GM12878 (cell line): ENCODE measurements around the gene FLT1. TPM values are rescaled to one million over a fixed set of nuclear protein-coding genes. Genes with fewer than 3 reads are reported as not detected.

ENCODE experiments used
- ATAC-seq: fragments of 200-7000 bp; cut with Tn5 transposase; 3 replicates; pipeline ENCODE4 v1.9.1; 2020; ENCODE audit warnings: mild to moderate bottlenecking, moderate library complexity
- BruUV-seq: library from RNA; stranded (reverse); fragments of 400-500 nt; replicated peaks from 2 replicates; lab custom pipeline; 2021; lab: Mats Ljungman, UMichigan
- CTCF ChIA-PET: fragments of 300-600 bp; sonication (Branson Sonifier 250); formaldehyde crosslinking; extraction: SDS; loops from one replicate; lab custom pipeline; 2021; ENCODE audit warnings: inconsistent platforms; lab: Yijun Ruan, JAX
- POLR2A ChIA-PET: fragments of 350-600 bp; formaldehyde crosslinking; extraction: SDS; loops from one replicate; lab custom pipeline; 2021; ENCODE audit warnings: inconsistent platforms; lab: Charles Lee
- RAD21 ChIA-PET: fragments of 300-600 bp; sonication (Branson Sonifier 250); formaldehyde crosslinking; loops from one replicate; lab custom pipeline; 2023; ENCODE audit warnings: antibody characterized with exemption; ENCODE audit not compliant: unreplicated experiment; lab: Charles Lee
- SMC1A ChIA-PET: fragments of 300-600 bp; sonication (Branson Sonifier 250); formaldehyde crosslinking; loops from one replicate; lab custom pipeline; 2023; ENCODE audit not compliant: unreplicated experiment, uncharacterized antibody; lab: Charles Lee
- DNase-seq: peaks from one replicate; pipeline ENCODE4 v3.0.0-alpha.2; 2011; ENCODE audit warnings: low read depth, low spot score
- FAIRE-seq: peaks from 3 replicates; lab custom pipeline; 2011; peaks lifted over from hg19 to GRCh38; lab: Jason Lieb, UNC
- H2AFZ ChIP-seq: 2 replicates; pipeline ENCODE4 v1.6.0; 2011; ENCODE audit warnings: low read depth, low read length, control low read depth; ENCODE audit not compliant: control insufficient read depth
- H3K27ac ChIP-seq: 2 replicates; pipeline ENCODE4 v1.5.1; 2011; ENCODE audit warnings: control low read depth; ENCODE audit not compliant: control insufficient read depth, insufficient read depth
- H3K27me3 ChIP-seq, 2 experiments: replicated peaks in 1 of 2; 2 replicates each; pipeline versions ENCODE4 v1.6.0 to v1.6.1; 2011; ENCODE audit warnings: low read length in 1 of 2; ENCODE audit not compliant: control insufficient read depth in 2 of 2, insufficient read depth in 2 of 2
- H3K36me3 ChIP-seq, 2 experiments: 2 replicates each; pipeline ENCODE4 v1.5.1; 2011; ENCODE audit warnings: low read length in 1 of 2; ENCODE audit not compliant: control insufficient read depth in 2 of 2, insufficient read depth in 2 of 2
- H3K4me1 ChIP-seq: 2 replicates; pipeline ENCODE4 v1.6.1; 2011; ENCODE audit warnings: mild to moderate bottlenecking, low read length, moderate library complexity, mixed read lengths; ENCODE audit not compliant: control insufficient read depth, insufficient read depth
- H3K4me2 ChIP-seq: 2 replicates; pipeline ENCODE4 v1.6.0; 2011; ENCODE audit warnings: control low read depth; ENCODE audit not compliant: control insufficient read depth, insufficient read depth
- H3K4me3 ChIP-seq: fragments of 200-600 bp; sonication (generic); 2 replicates; pipeline ENCODE4 v1.5.1; 2016
- H3K79me2 ChIP-seq: 2 replicates; pipeline ENCODE4 v1.6.0; 2011; ENCODE audit warnings: low read length; ENCODE audit not compliant: control insufficient read depth, insufficient read depth
- H3K9ac ChIP-seq: 2 replicates; pipeline ENCODE4 v1.8.0; 2011; ENCODE audit warnings: low read length, control low read depth, mixed read lengths; ENCODE audit not compliant: control insufficient read depth, insufficient read depth
- H3K9me3 ChIP-seq: replicated peaks from 3 replicates; pipeline ENCODE4 v1.5.1; 2011; ENCODE audit warnings: mild to moderate bottlenecking, low read length; ENCODE audit not compliant: control insufficient read depth, insufficient read depth
- H4K20me1 ChIP-seq: 2 replicates; pipeline ENCODE4 v1.6.0; 2011; ENCODE audit not compliant: control insufficient read depth, insufficient read depth
- ATF7 ChIP-seq: fragments of 450-650 bp; IDR thresholded peaks from 2 replicates; pipeline ENCODE4 v1.6.1; 2016; ENCODE audit warnings: low read depth, mild to moderate bottlenecking
- CREB1 ChIP-seq: IDR thresholded peaks from 2 replicates; pipeline ENCODE4 v1.6.1; 2012; ENCODE audit warnings: low read depth, mild to moderate bottlenecking, inconsistent platforms
- EED ChIP-seq: sonication (generic); IDR thresholded peaks from 2 replicates; pipeline ENCODE4 v1.6.1; 2016; ENCODE audit warnings: antibody characterized with exemption, low read depth
- EZH2 ChIP-seq: IDR thresholded peaks from 2 replicates; pipeline ENCODE4 v1.6.1; 2012; ENCODE audit warnings: low read depth, mild to moderate bottlenecking, control low read depth, inconsistent platforms, low read length, borderline replicate concordance; ENCODE audit not compliant: control insufficient read depth
- HDAC2 ChIP-seq: fragments of 200-600 bp; sonication (generic); IDR thresholded peaks from 2 replicates; pipeline ENCODE4 v1.6.1; 2017
- KAT2A ChIP-seq: conservative IDR thresholded peaks from 2 replicates; pipeline ENCODE4 v1.6.1; 2011; ENCODE audit warnings: low read depth, low read length; ENCODE audit not compliant: control insufficient read depth
- LARP7 ChIP-seq: fragments of 450-650 bp; IDR thresholded peaks from 2 replicates; pipeline ENCODE4 v1.6.1; 2017; ENCODE audit warnings: mild to moderate bottlenecking
- MTA3 ChIP-seq: IDR thresholded peaks from 2 replicates; pipeline ENCODE4 v1.6.1; 2012; ENCODE audit warnings: low read length, inconsistent platforms, borderline replicate concordance
- PML ChIP-seq: IDR thresholded peaks from 2 replicates; pipeline ENCODE4 v1.6.1; 2012; ENCODE audit warnings: low read length, inconsistent platforms
- SMAD5 ChIP-seq: IDR thresholded peaks from 2 replicates; pipeline ENCODE4 v1.6.1; 2016; ENCODE audit warnings: antibody characterized with exemption, low read depth
- WRNIP1 ChIP-seq: IDR thresholded peaks from 2 replicates; pipeline ENCODE4 v1.6.1; 2011; ENCODE audit warnings: low read depth, low read length, improper control_type of control experiment, borderline replicate concordance
- ZNF274 ChIP-seq: IDR thresholded peaks from one replicate; pipeline ENCODE4 v1.8.0; 2011; ENCODE audit not compliant: insufficient read length, insufficient read depth
- WGBS: methylation state at CpG from one replicate; pipeline ENCODE4 v1.1.6; 2016; ENCODE audit warnings: low lambda C conversion rate; ENCODE audit not compliant: insufficient replicate concordance, insufficient coverage; ENCODE audit errors: missing lambda C conversion rate; 5-methylcytosine and 5-hydroxymethylcytosine counted together
- in situ Hi-C: fragments of 300-500 bp; cut with MboI; formaldehyde crosslinking; loops from 9 replicates; pipeline ENCODE4 v1.14.3; 2018; ENCODE audit warnings: mixed read lengths
- intact Hi-C: fragments of 100-400 bp; cut with micrococcal nuclease; formaldehyde crosslinking; loops from one replicate; pipeline ENCODE4 v1.14.2; 2022; ENCODE audit not compliant: unreplicated experiment
- polyA plus RNA-seq, 11 experiments: library from polyadenylated mRNA; depleted of rRNA in 4 of 11; unstranded in 6 of 11; stranded (reverse) in 5 of 11; fragments of >200 nt; fragmentation: Nextera tagmentation in 4 of 11; fragmentation: Illumina TruSeq in 1 of 11; extraction: Ambion mirVana in 4 of 11; extraction: Trizol in 1 of 11; gene quantifications; 1 replicate in 1 of 11; 2 replicates in 10 of 11; pipeline versions ENCODE4 v1.2.1 to v1.2.3, GENCODE V29; 2011 to 2016; ENCODE audit warnings: inconsistent platforms in 2 of 11, missing spikeins in 2 of 11, low read depth in 1 of 11
- total RNA-seq, 4 experiments: library from RNA; depleted of rRNA in 3 of 4; stranded (reverse); fragments of >200 nt in 3 of 4; fragmentation: Illumina TruSeq in 1 of 4; extraction: Trizol in 1 of 4; gene quantifications; 2 replicates each; pipeline versions ENCODE4 v1.2.1 to v1.2.3, GENCODE V29; 2013 to 2021
- TF ChIP-seq, protein P1 (sequence below): fragments of 450-650 bp; IDR thresholded peaks from 2 replicates; pipeline ENCODE4 v1.6.1; 2016; ENCODE audit warnings: mild to moderate bottlenecking, moderate library complexity, borderline replicate concordance
- TF ChIP-seq, protein P2 (sequence below): fragments of 450-650 bp; formaldehyde crosslinking; IDR thresholded peaks from 2 replicates; pipeline ENCODE4 v1.5.0; 2022; ENCODE audit warnings: mild to moderate bottlenecking, missing genetic modification characterization
- TF ChIP-seq, protein P3 (sequence below): IDR thresholded peaks from 2 replicates; pipeline ENCODE4 v1.6.1; 2011; ENCODE audit warnings: low read depth, mild to moderate bottlenecking, low read length, moderate library complexity, borderline replicate concordance; ENCODE audit errors: extremely low read depth
- TF ChIP-seq, protein P4 (sequence below): IDR thresholded peaks from 2 replicates; pipeline ENCODE4 v1.6.1; 2011; ENCODE audit warnings: low read depth, low read length, improper control_type of control experiment, borderline replicate concordance

Gene FLT1
- total and polyA plus RNA-seq, 10 of the 15 experiments (the other 5 are each of a cell fraction or from before 2014, with no cell fraction given): 0.55 to 5.6 (median 0.84) TPM

DNA sequence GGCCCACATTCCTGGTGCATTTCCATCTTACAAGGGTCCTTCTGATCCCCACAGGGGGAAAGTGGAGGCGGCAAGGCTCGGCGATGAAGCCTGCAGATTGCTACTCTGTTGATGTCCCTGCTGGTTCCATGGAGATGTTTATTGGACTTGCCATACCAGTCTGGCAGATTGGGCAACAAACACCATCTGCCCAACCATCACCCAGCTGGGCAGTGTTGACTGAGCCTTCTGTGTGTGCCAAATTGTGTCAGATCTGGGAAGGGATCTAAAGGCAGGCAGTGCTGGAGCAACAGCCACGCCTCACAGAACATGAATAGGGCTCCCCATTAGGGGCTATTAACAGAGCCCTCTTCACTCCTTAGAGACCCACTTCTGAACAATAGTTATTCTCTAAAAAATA is 35.0 kb downstream of the FLT1 start:
- Histone ChIP-seq H3K9me3 (no peaks in the 10 kb centered on the region; the same call in 1 of the 3 replicates), H3K4me3 (no peak overlapping the region), H2AFZ (no peak overlapping the region), H4K20me1 (no peaks in the 10 kb centered on the region), H3K27ac (no peak overlapping the region), H3K27me3 (no peaks in the 10 kb centered on the region), H3K79me2 (no peaks in the 10 kb centered on the region), H3K4me1 (no peaks in the 10 kb centered on the region), H3K36me3 (no peaks in the 10 kb centered on the region), H3K4me2 (no peak overlapping the region), H3K9ac (no peak overlapping the region)
- FAIRE-seq: no peak
- ChIA-PET POLR2A (no interaction called here), RAD21 (no interaction called here), CTCF (no interaction called here), SMC1A (interaction anchor here (1.1 to 2.5 kb wide), 3 partner anchors 9 to 29 kb away, joined by 3 to 7 read pairs (median 4); no protein-coding TSS in a partner anchor)
- no peak for DNase-seq
- in situ Hi-C loops (no loop called here), intact Hi-C loops (no loop called here)
- BruUV-seq: no TSS peak
- no peak for ATAC-seq
- no peak for TF ChIP-seq EED
- TF ChIP-seq ZNF274: no peak
- no peak for TF ChIP-seq LARP7
- no peak for TF ChIP-seq ATF7
- TF ChIP-seq, protein P1, sequence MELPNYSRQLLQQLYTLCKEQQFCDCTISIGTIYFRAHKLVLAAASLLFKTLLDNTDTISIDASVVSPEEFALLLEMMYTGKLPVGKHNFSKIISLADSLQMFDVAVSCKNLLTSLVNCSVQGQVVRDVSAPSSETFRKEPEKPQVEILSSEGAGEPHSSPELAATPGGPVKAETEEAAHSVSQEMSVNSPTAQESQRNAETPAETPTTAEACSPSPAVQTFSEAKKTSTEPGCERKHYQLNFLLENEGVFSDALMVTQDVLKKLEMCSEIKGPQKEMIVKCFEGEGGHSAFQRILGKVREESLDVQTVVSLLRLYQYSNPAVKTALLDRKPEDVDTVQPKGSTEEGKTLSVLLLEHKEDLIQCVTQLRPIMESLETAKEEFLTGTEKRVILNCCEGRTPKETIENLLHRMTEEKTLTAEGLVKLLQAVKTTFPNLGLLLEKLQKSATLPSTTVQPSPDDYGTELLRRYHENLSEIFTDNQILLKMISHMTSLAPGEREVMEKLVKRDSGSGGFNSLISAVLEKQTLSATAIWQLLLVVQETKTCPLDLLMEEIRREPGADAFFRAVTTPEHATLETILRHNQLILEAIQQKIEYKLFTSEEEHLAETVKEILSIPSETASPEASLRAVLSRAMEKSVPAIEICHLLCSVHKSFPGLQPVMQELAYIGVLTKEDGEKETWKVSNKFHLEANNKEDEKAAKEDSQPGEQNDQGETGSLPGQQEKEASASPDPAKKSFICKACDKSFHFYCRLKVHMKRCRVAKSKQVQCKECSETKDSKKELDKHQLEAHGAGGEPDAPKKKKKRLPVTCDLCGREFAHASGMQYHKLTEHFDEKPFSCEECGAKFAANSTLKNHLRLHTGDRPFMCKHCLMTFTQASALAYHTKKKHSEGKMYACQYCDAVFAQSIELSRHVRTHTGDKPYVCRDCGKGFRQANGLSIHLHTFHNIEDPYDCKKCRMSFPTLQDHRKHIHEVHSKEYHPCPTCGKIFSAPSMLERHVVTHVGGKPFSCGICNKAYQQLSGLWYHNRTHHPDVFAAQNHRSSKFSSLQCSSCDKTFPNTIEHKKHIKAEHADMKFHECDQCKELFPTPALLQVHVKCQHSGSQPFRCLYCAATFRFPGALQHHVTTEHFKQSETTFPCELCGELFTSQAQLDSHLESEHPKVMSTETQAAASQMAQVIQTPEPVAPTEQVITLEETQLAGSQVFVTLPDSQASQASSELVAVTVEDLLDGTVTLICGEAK: no peak
- TF ChIP-seq, protein P2, sequence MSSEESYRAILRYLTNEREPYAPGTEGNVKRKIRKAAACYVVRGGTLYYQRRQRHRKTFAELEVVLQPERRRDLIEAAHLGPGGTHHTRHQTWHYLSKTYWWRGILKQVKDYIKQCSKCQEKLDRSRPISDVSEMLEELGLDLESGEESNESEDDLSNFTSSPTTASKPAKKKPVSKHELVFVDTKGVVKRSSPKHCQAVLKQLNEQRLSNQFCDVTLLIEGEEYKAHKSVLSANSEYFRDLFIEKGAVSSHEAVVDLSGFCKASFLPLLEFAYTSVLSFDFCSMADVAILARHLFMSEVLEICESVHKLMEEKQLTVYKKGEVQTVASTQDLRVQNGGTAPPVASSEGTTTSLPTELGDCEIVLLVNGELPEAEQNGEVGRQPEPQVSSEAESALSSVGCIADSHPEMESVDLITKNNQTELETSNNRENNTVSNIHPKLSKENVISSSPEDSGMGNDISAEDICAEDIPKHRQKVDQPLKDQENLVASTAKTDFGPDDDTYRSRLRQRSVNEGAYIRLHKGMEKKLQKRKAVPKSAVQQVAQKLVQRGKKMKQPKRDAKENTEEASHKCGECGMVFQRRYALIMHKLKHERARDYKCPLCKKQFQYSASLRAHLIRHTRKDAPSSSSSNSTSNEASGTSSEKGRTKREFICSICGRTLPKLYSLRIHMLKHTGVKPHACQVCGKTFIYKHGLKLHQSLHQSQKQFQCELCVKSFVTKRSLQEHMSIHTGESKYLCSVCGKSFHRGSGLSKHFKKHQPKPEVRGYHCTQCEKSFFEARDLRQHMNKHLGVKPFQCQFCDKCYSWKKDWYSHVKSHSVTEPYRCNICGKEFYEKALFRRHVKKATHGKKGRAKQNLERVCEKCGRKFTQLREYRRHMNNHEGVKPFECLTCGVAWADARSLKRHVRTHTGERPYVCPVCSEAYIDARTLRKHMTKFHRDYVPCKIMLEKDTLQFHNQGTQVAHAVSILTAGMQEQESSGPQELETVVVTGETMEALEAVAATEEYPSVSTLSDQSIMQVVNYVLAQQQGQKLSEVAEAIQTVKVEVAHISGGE (CRISPR knock-in tag): no peak
- TF ChIP-seq KAT2A: no peak
- no peak for TF ChIP-seq WRNIP1
- TF ChIP-seq, protein P3, sequence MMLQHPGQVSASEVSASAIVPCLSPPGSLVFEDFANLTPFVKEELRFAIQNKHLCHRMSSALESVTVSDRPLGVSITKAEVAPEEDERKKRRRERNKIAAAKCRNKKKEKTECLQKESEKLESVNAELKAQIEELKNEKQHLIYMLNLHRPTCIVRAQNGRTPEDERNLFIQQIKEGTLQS: no peak
- TF ChIP-seq CREB1: no peak
- no peak for TF ChIP-seq HDAC2
- no peak for TF ChIP-seq EZH2
- TF ChIP-seq, protein P4, sequence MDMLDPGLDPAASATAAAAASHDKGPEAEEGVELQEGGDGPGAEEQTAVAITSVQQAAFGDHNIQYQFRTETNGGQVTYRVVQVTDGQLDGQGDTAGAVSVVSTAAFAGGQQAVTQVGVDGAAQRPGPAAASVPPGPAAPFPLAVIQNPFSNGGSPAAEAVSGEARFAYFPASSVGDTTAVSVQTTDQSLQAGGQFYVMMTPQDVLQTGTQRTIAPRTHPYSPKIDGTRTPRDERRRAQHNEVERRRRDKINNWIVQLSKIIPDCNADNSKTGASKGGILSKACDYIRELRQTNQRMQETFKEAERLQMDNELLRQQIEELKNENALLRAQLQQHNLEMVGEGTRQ: no peak
- TF ChIP-seq PML: no peak
- no peak for TF ChIP-seq MTA3
- no peak for TF ChIP-seq SMAD5
- WGBS: 63% methylated on average over 4 of the region's 4 CpGs
